Mesenchymal stem cell (in vitro differentiated cells and primary cell): ENCODE data around the gene IL1R1.

Experiments used
- DNase-seq: peaks from one replicate; pipeline ENCODE4 v3.0.0-alpha.2; 2013
- H2AFZ ChIP-seq: one replicate; pipeline ENCODE4 v1.6.1; 2013; ENCODE audit warnings: low read depth, mild to moderate bottlenecking, control low read depth, inconsistent platforms, low read length, moderate library complexity
- H2AK5ac ChIP-seq: 2 replicates; pipeline ENCODE4 v1.6.1; 2013; ENCODE audit warnings: low read length, moderate library complexity, mild to moderate bottlenecking, inconsistent platforms; ENCODE audit not compliant: severe bottlenecking
- H2BK120ac ChIP-seq: one replicate; pipeline ENCODE4 v1.6.1; 2013; ENCODE audit warnings: low read depth, mild to moderate bottlenecking, inconsistent platforms, low read length, moderate library complexity
- H2BK12ac ChIP-seq, 2 experiments: one replicate each; pipeline ENCODE4 v1.6.1; 2013; ENCODE audit warnings: inconsistent platforms in 2 of 2, low read length in 2 of 2, mild to moderate bottlenecking in 2 of 2, moderate library complexity in 2 of 2, control low read depth in 1 of 2
- H2BK15ac ChIP-seq: one replicate; pipeline ENCODE4 v1.6.1; 2013; ENCODE audit warnings: mild to moderate bottlenecking, low read depth, inconsistent platforms; ENCODE audit not compliant: poor library complexity, severe bottlenecking
- H2BK5ac ChIP-seq: 2 replicates; pipeline ENCODE4 v1.6.1; 2013; ENCODE audit warnings: low read depth, mild to moderate bottlenecking, low read length, control low read depth, inconsistent platforms; ENCODE audit not compliant: poor library complexity, severe bottlenecking
- H3K14ac ChIP-seq, 2 experiments: one replicate each; pipeline ENCODE4 v1.6.1; 2013; ENCODE audit warnings: inconsistent platforms in 2 of 2, low read length in 2 of 2, control low read depth in 1 of 2, mild to moderate bottlenecking in 1 of 2, moderate library complexity in 1 of 2
- H3K18ac ChIP-seq, 2 experiments: one replicate each; pipeline ENCODE4 v1.6.1; 2013; ENCODE audit warnings: inconsistent platforms in 2 of 2, low read length in 2 of 2, control low read depth in 1 of 2, low read depth in 1 of 2, mild to moderate bottlenecking in 1 of 2
- H3K23ac ChIP-seq, 2 experiments: one replicate each; pipeline ENCODE4 v1.6.1; 2013; ENCODE audit warnings: inconsistent platforms in 2 of 2, low read length in 2 of 2, mild to moderate bottlenecking in 2 of 2, moderate library complexity in 2 of 2, control low read depth in 1 of 2
- H3K27ac ChIP-seq: 2 replicates; pipeline ENCODE4 v1.5.1; 2013; ENCODE audit warnings: mild to moderate bottlenecking, moderate library complexity, low read length, control low read depth, inconsistent platforms; ENCODE audit not compliant: poor library complexity, severe bottlenecking
- H3K27me3 ChIP-seq, 2 experiments: 2 replicates each; pipeline versions ENCODE4 v1.6.1 to v1.7.0; 2013; ENCODE audit warnings: low read length in 2 of 2, mild to moderate bottlenecking in 2 of 2, moderate library complexity in 2 of 2, control low read depth in 1 of 2, inconsistent platforms in 1 of 2; ENCODE audit not compliant: control insufficient read depth in 1 of 2, insufficient read depth in 1 of 2
- H3K36me3 ChIP-seq, 2 experiments: 2 replicates each; pipeline versions ENCODE4 v1.6.1 to v1.7.0; 2013; ENCODE audit warnings: low read length in 2 of 2, control low read depth in 1 of 2, inconsistent platforms in 1 of 2, low read depth in 1 of 2, mild to moderate bottlenecking in 1 of 2; ENCODE audit not compliant: insufficient read depth in 2 of 2, control insufficient read depth in 1 of 2
- H3K4ac ChIP-seq, 2 experiments: one replicate each; pipeline ENCODE4 v1.6.1; 2013; ENCODE audit warnings: inconsistent platforms in 2 of 2, low read length in 2 of 2, mild to moderate bottlenecking in 2 of 2, moderate library complexity in 2 of 2, control low read depth in 1 of 2, low read depth in 1 of 2
- H3K4me1 ChIP-seq: 2 replicates; pipeline ENCODE4 v1.6.1; 2013; ENCODE audit warnings: low read depth, low read length, control low read depth; ENCODE audit not compliant: control insufficient read depth, insufficient read depth
- H3K4me2 ChIP-seq: 2 replicates; pipeline ENCODE4 v1.6.1; 2013; ENCODE audit warnings: low read length, mild to moderate bottlenecking, inconsistent platforms; ENCODE audit not compliant: poor library complexity, severe bottlenecking
- H3K4me3 ChIP-seq, 2 experiments: 2 replicates each; pipeline versions ENCODE4 v1.5.1 to v1.7.0; 2013; ENCODE audit warnings: low read length in 2 of 2, mild to moderate bottlenecking in 2 of 2, control low read depth in 1 of 2, low read depth in 1 of 2; ENCODE audit not compliant: insufficient read depth in 1 of 2
- H3K79me1 ChIP-seq: replicated peaks from 2 replicates; pipeline ENCODE4 v1.6.1; 2013; ENCODE audit warnings: mild to moderate bottlenecking, control low read depth, low read length, inconsistent platforms; ENCODE audit not compliant: poor library complexity, severe bottlenecking
- H3K9ac ChIP-seq: 2 replicates; pipeline ENCODE4 v1.7.0; 2013; ENCODE audit warnings: mild to moderate bottlenecking, low read length, moderate library complexity
- H3K9me3 ChIP-seq: 2 replicates; pipeline ENCODE4 v1.7.0; 2013; ENCODE audit warnings: mild to moderate bottlenecking, low read length; ENCODE audit not compliant: control insufficient read depth
- H4K8ac ChIP-seq: one replicate; pipeline ENCODE4 v1.6.1; 2013; ENCODE audit warnings: inconsistent platforms, mild to moderate bottlenecking, low read length, moderate library complexity
- H4K91ac ChIP-seq: one replicate; pipeline ENCODE4 v1.6.1; 2013; ENCODE audit warnings: mild to moderate bottlenecking, low read length, inconsistent platforms
- WGBS: methylation state at CpG from one replicate; pipeline ENCODE4 v1.1.7; 2013; ENCODE audit warnings: mixed read lengths; 5-methylcytosine and 5-hydroxymethylcytosine counted together

The IL1R1 gene

DNA sequence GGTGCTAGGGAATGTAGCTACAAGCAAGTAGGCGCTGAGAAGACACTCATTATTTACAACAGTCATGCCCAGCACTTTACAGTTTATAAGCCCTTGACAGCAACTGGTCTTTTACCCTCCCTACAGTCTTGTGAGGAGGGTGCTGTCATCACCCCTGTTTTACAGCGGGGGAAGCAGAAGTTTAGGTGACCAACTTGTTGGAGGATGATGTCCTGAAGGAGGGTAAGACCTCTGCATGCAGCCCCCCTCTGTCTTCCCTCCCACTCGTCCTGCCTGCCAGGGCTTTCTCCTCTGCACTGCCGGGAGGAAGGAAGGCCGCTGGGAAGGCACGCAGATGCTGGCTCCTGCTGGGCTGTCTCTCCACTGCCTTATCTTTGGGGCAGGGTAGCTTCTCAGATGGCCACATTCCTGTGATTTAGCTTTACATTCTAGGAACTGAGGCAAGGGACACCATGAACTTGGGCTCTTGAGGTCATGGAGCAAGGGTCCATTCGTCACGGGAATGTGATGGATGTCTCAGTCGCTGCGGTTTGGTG, 972 bp downstream of the IL1R1 start:
- H2BK15ac ChIP-seq = no peak overlapping the region
- peak; percentile 67 for DNase-seq
- peak overlapping the region; percentile 96 to 97 for H3K18ac ChIP-seq
- H3K4ac ChIP-seq = peak overlapping the region; percentile 57 to 69
- H2AK5ac ChIP-seq = no peak overlapping the region
- H3K4me3 ChIP-seq = peak overlapping the region in 1 of 2 experiments; percentile 80
- peak overlapping the region in 1 of 2 experiments; percentile 10 for H3K23ac ChIP-seq
- H3K9me3 ChIP-seq = peaks cover 33% of the 10 kb centered on the region
- peaks cover 8% of the 10 kb centered on the region for H3K4me1 ChIP-seq
- no peak overlapping the region for H2AFZ ChIP-seq
- no peak overlapping the region for H3K4me2 ChIP-seq
- peak overlapping the region; percentile 96 for H4K91ac ChIP-seq
- 59% methylated on average over 9 of the region's 10 CpGs for WGBS
- no peak overlapping the region for H3K27ac ChIP-seq
- peak overlapping the region; percentile 98 for H3K9ac ChIP-seq
- H3K36me3 ChIP-seq = peaks cover 10 to 37% of the 10 kb centered on the region in 2 experiments
- peak overlapping the region; percentile 94 for H2BK120ac ChIP-seq
- no peaks in the 10 kb centered on the region for H3K27me3 ChIP-seq
- peaks cover 15% of the 10 kb centered on the region for H3K79me1 ChIP-seq
- no peak overlapping the region for H2BK5ac ChIP-seq
- peak overlapping the region in 1 of 2 experiments; percentile 98 for H3K14ac ChIP-seq
- peak overlapping the region; percentile 85 for H4K8ac ChIP-seq
- peak overlapping the region; percentile 29 to 42 for H2BK12ac ChIP-seq

DNA sequence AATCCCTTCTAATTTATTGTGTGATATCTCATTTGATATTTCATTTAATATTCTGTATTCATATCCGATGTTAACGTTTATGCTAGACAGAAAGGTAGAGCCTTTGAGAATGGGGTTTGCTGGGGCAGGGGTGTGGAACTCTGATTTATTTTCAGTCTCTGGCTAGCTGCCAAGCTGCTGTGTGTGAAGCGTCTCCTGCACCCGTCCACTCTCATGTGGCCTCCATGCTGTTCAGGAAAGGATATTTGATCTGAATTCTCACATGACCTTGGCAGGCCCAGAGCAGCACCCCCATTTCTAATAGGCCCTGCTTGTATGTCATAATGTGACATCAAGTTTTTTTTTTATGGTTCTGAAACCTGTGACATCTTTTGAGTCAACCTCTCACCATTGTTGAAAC, 1.6 kb downstream of the IL1R1 start:
- no peak overlapping the region for H3K27ac ChIP-seq
- peaks cover 33% of the 10 kb centered on the region for H3K9me3 ChIP-seq
- H4K91ac ChIP-seq = no peak overlapping the region
- no peak overlapping the region for H2BK12ac ChIP-seq
- no peak overlapping the region for H2BK5ac ChIP-seq
- peak overlapping the region; percentile 98 for H3K9ac ChIP-seq
- H2BK15ac ChIP-seq = no peak overlapping the region
- no peak overlapping the region for H4K8ac ChIP-seq
- whole genome bisulfite sequencing = 91% methylated on average over 4 of the region's 4 CpGs
- no peaks in the 10 kb centered on the region for H3K27me3 ChIP-seq
- H2AK5ac ChIP-seq = no peak overlapping the region
- no peak overlapping the region for H3K23ac ChIP-seq
- H3K4me1 ChIP-seq = peaks cover 8% of the 10 kb centered on the region
- H3K79me1 ChIP-seq = peaks cover 15% of the 10 kb centered on the region
- peak overlapping the region in 1 of 2 experiments; percentile 80 for H3K4me3 ChIP-seq
- no peak overlapping the region for H3K4ac ChIP-seq
- no peak overlapping the region for H2AFZ ChIP-seq
- peak; percentile 41 for DNase-seq
- peak overlapping the region in 1 of 2 experiments; percentile 74 for H3K18ac ChIP-seq
- H2BK120ac ChIP-seq = no peak overlapping the region
- peaks cover 10 to 42% of the 10 kb centered on the region in 2 experiments for H3K36me3 ChIP-seq
- no peak overlapping the region for H3K14ac ChIP-seq
- H3K4me2 ChIP-seq = no peak overlapping the region

DNA sequence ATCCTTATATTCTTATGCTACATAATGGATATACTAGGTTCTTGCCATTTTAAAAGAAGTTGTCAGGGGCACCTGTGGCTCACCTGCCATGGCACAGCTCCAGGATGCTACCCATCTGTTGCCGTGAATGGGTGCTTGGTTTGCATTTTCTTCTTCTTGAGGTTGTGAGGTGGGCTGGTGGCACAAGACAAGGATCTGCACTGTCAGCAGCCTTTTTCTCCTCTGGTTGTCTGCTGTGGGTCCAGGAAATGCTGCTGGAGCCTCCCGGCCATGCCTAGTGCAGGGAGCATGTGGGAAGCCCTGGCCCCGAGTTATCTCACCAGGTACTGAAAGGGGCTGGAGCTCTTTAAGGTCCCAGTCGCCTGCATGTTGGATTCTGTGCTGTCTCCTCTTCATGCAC, 2.6 kb downstream of the IL1R1 start:
- H3K4me3 ChIP-seq = peak overlapping the region in 1 of 2 experiments; percentile 80
- WGBS = 96% methylated on average over 4 of the region's 4 CpGs
- H3K27ac ChIP-seq = no peak overlapping the region
- H2AFZ ChIP-seq = no peak overlapping the region
- peaks cover 18% of the 10 kb centered on the region for H3K79me1 ChIP-seq
- no peak overlapping the region for H4K91ac ChIP-seq
- no peak overlapping the region for H3K4ac ChIP-seq
- no peak for DNase-seq
- H2BK120ac ChIP-seq = no peak overlapping the region
- no peak overlapping the region for H3K23ac ChIP-seq
- H3K27me3 ChIP-seq = no peaks in the 10 kb centered on the region
- no peak overlapping the region for H2BK12ac ChIP-seq
- peaks cover 10 to 51% of the 10 kb centered on the region in 2 experiments for H3K36me3 ChIP-seq
- H4K8ac ChIP-seq = no peak overlapping the region
- H3K9ac ChIP-seq = peak overlapping the region; percentile 98
- no peak overlapping the region for H2BK5ac ChIP-seq
- H3K4me2 ChIP-seq = no peak overlapping the region
- no peak overlapping the region for H2AK5ac ChIP-seq
- no peak overlapping the region for H3K18ac ChIP-seq
- H3K14ac ChIP-seq = no peak overlapping the region
- H3K4me1 ChIP-seq = peaks cover 12% of the 10 kb centered on the region
- H3K9me3 ChIP-seq = peaks cover 39% of the 10 kb centered on the region
- no peak overlapping the region for H2BK15ac ChIP-seq

DNA sequence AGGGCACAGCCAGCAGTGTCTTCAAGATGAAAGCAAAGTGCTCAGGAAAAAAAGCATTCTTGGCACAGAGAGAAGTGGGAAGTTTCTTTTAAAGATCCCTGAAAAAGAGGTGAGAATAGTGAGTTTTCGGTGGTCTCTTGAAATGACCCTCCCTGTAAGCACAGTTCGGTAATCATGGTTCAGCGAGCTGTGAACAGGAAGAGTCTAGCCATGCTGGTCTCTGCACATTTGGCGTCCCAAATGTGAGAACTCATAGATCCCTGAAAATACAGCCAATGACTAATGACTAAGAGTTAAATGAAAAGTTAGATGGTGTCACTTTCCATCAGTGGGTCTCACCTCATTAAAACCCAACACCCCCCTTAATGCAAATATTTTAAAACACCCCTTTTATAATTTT, 3.4 kb downstream of the IL1R1 start:
- H3K23ac ChIP-seq = no peak overlapping the region
- no peak overlapping the region for H2BK15ac ChIP-seq
- 99% methylated on average over 4 of the region's 4 CpGs for WGBS
- no peak overlapping the region for H3K18ac ChIP-seq
- H3K9me3 ChIP-seq = peaks cover 39% of the 10 kb centered on the region
- H3K4me3 ChIP-seq = peak overlapping the region in 1 of 2 experiments; percentile 80
- no peak overlapping the region for H3K27ac ChIP-seq
- H3K14ac ChIP-seq = no peak overlapping the region
- H3K4me1 ChIP-seq = peaks cover 15% of the 10 kb centered on the region
- peak; percentile 18 for DNase-seq
- H2AFZ ChIP-seq = no peak overlapping the region
- H4K91ac ChIP-seq = no peak overlapping the region
- no peaks in the 10 kb centered on the region for H3K27me3 ChIP-seq
- no peak overlapping the region for H4K8ac ChIP-seq
- H2BK12ac ChIP-seq = no peak overlapping the region
- H3K9ac ChIP-seq = no peak overlapping the region
- no peak overlapping the region for H3K4me2 ChIP-seq
- no peak overlapping the region for H2BK120ac ChIP-seq
- H3K79me1 ChIP-seq = peaks cover 19% of the 10 kb centered on the region
- no peak overlapping the region for H3K4ac ChIP-seq
- peaks cover 10 to 60% of the 10 kb centered on the region in 2 experiments for H3K36me3 ChIP-seq
- H2AK5ac ChIP-seq = no peak overlapping the region
- no peak overlapping the region for H2BK5ac ChIP-seq
